Esophagus muscularis mucosa (tissue), 3 donors: ENCODE measurements around the gene MED26.

Source experiments
- CTCF ChIP-seq, 3 experiments: fragments of 200-600 bp in 2 of 3; fragments of 450-650 bp in 1 of 3; sonication (generic) in 2 of 3; IDR thresholded peaks; one replicate each; pipeline ENCODE4 v1.5.1; 2017 to 2019; ENCODE audit warnings: antibody characterized with exemption in 3 of 3, mild to moderate bottlenecking in 2 of 3, moderate library complexity in 1 of 3
- POLR2A ChIP-seq: fragments of 450-650 bp; IDR thresholded peaks from one replicate; pipeline ENCODE4 v1.6.1; 2017; ENCODE audit warnings: antibody characterized with exemption, moderate library complexity, mild to moderate bottlenecking, low read depth

- TF ChIP-seq CTCF (IDR thresholded peaks at IDR 0.05): no peak
- no peak for TF ChIP-seq POLR2A
Measured at GRCh38 chr19:16576690-16577530, 51.1 kb downstream of the MED26 start.
